ENCODE data around the gene HOXC12.

The HOXC12 gene

GRCh38 chr12:53964315-53964713 is 9.6 kb downstream of the HOXC12 start:
- TF ChIP-seq TOX (CRISPR knock-in tag; IDR thresholded peaks at IDR 0.05; ENCODE audit: borderline replicate concordance) (no peak), GLIS3 (CRISPR knock-in tag; IDR thresholded peaks at IDR 0.05) (no peak), ZNF8 (CRISPR knock-in tag; IDR thresholded peaks at IDR 0.05) (no peak), ZFP3 (CRISPR knock-in tag; IDR thresholded peaks at IDR 0.05) (no peak), SNAI2 (CRISPR knock-in tag; IDR thresholded peaks at IDR 0.05) (no peak), TCF4 (CRISPR knock-in tag; IDR thresholded peaks at IDR 0.05; ENCODE audit: borderline replicate concordance) (no peak), ARNTL (CRISPR knock-in tag; IDR thresholded peaks at IDR 0.05; ENCODE audit: borderline replicate concordance, low read depth) (no peak), ZFP30 (CRISPR knock-in tag; IDR thresholded peaks at IDR 0.05) (no peak), PPARA (CRISPR knock-in tag; IDR thresholded peaks at IDR 0.05; ENCODE audit: borderline replicate concordance) (no peak), RARB (CRISPR knock-in tag; IDR thresholded peaks at IDR 0.05) (no peak), OSR1 (CRISPR knock-in tag; IDR thresholded peaks at IDR 0.05) (no peak)
- TF ChIP-seq, protein P1, sequence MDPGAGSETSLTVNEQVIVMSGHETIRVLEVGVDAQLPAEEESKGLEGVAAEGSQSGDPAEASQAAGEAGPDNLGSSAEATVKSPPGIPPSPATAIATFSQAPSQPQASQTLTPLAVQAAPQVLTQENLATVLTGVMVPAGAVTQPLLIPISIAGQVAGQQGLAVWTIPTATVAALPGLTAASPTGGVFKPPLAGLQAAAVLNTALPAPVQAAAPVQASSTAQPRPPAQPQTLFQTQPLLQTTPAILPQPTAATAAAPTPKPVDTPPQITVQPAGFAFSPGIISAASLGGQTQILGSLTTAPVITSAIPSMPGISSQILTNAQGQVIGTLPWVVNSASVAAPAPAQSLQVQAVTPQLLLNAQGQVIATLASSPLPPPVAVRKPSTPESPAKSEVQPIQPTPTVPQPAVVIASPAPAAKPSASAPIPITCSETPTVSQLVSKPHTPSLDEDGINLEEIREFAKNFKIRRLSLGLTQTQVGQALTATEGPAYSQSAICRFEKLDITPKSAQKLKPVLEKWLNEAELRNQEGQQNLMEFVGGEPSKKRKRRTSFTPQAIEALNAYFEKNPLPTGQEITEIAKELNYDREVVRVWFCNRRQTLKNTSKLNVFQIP (CRISPR knock-in tag; IDR thresholded peaks at IDR 0.05; ENCODE audit: borderline replicate concordance, low read depth) = no peak
- TF ChIP-seq, protein P2, sequence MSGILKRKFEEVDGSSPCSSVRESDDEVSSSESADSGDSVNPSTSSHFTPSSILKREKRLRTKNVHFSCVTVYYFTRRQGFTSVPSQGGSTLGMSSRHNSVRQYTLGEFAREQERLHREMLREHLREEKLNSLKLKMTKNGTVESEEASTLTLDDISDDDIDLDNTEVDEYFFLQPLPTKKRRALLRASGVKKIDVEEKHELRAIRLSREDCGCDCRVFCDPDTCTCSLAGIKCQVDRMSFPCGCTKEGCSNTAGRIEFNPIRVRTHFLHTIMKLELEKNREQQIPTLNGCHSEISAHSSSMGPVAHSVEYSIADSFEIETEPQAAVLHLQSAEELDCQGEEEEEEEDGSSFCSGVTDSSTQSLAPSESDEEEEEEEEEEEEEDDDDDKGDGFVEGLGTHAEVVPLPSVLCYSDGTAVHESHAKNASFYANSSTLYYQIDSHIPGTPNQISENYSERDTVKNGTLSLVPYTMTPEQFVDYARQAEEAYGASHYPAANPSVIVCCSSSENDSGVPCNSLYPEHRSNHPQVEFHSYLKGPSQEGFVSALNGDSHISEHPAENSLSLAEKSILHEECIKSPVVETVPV (CRISPR knock-in tag; IDR thresholded peaks at IDR 0.05) = no peak
- no peak for ATAC-seq

GRCh38 chr12:53965281-53966084 is 10.8 kb downstream of the HOXC12 start:
- TF ChIP-seq TCF4 (CRISPR knock-in tag; IDR thresholded peaks at IDR 0.05; ENCODE audit: borderline replicate concordance) = no peak
- TF ChIP-seq ZNF70 (CRISPR knock-in tag; IDR thresholded peaks at IDR 0.05) = no peak
- no peak for TF ChIP-seq BACH2 (CRISPR knock-in tag; IDR thresholded peaks at IDR 0.05; ENCODE audit: borderline replicate concordance)
- TF ChIP-seq, protein P2 (CRISPR knock-in tag; IDR thresholded peaks at IDR 0.05) = no peak
- no peak for TF ChIP-seq PATZ1 (CRISPR knock-in tag; IDR thresholded peaks at IDR 0.05; ENCODE audit: borderline replicate concordance)
- TF ChIP-seq PPARA (CRISPR knock-in tag; IDR thresholded peaks at IDR 0.05; ENCODE audit: borderline replicate concordance) = no peak
- TF ChIP-seq ZNF565 (CRISPR knock-in tag; conservative IDR thresholded peaks at IDR 0.05; ENCODE audit: low read depth) = no peak
- TF ChIP-seq ZFP3 (CRISPR knock-in tag; IDR thresholded peaks at IDR 0.05) = no peak
- TF ChIP-seq, protein P1 (CRISPR knock-in tag; IDR thresholded peaks at IDR 0.05; ENCODE audit: borderline replicate concordance, low read depth) = no peak
- TF ChIP-seq OSR1 (CRISPR knock-in tag; IDR thresholded peaks at IDR 0.05) = no peak
- no peak for TF ChIP-seq ZNF8 (CRISPR knock-in tag; IDR thresholded peaks at IDR 0.05)
- no peak for TF ChIP-seq ARNTL (CRISPR knock-in tag; IDR thresholded peaks at IDR 0.05; ENCODE audit: borderline replicate concordance, low read depth)
- TF ChIP-seq TOX (CRISPR knock-in tag; IDR thresholded peaks at IDR 0.05; ENCODE audit: borderline replicate concordance) = no peak
- ATAC-seq = no peak

GRCh38 chr12:53966085-53966384 is 11.3 kb downstream of the HOXC12 start:
- ATAC-seq = no peak
- TF ChIP-seq SNAI2 (CRISPR knock-in tag; IDR thresholded peaks at IDR 0.05) (no peak), TSHZ2 (CRISPR knock-in tag; IDR thresholded peaks at IDR 0.05) (no peak), TOX (CRISPR knock-in tag; IDR thresholded peaks at IDR 0.05; ENCODE audit: borderline replicate concordance) (no peak), PATZ1 (CRISPR knock-in tag; IDR thresholded peaks at IDR 0.05; ENCODE audit: borderline replicate concordance) (no peak), BACH2 (CRISPR knock-in tag; IDR thresholded peaks at IDR 0.05; ENCODE audit: borderline replicate concordance) (no peak), PPARA (CRISPR knock-in tag; IDR thresholded peaks at IDR 0.05; ENCODE audit: borderline replicate concordance) (no peak), ZC3H10 (CRISPR knock-in tag; IDR thresholded peaks at IDR 0.05) (no peak), ISL1 (CRISPR knock-in tag; IDR thresholded peaks at IDR 0.05) (no peak), ZNF565 (CRISPR knock-in tag; conservative IDR thresholded peaks at IDR 0.05; ENCODE audit: low read depth) (no peak), OSR1 (CRISPR knock-in tag; IDR thresholded peaks at IDR 0.05) (no peak)
- TF ChIP-seq, protein P1 (CRISPR knock-in tag; IDR thresholded peaks at IDR 0.05; ENCODE audit: borderline replicate concordance, low read depth) = no peak
